Gastrocnemius medialis (tissue), 4 donors: ENCODE measurements around the gene KCNJ10. TPM values are rescaled to one million over a fixed set of nuclear protein-coding genes. Genes with fewer than 3 reads are reported as not detected.

ENCODE experiments used
- ATAC-seq, 2 donors: fragments of 150-250 bp; one replicate each; pipeline ENCODE4 v1.9.1; 2016
- DNase-seq, 2 donors: peaks; one replicate each; pipeline ENCODE4 v3.0.0-alpha.2; 2019
- H3K27ac ChIP-seq, 4 donors: fragments of 200-600 bp; sonication (generic); 1 replicate in 1 of 4; 2 replicates in 3 of 4; pipeline ENCODE4 v1.5.1; 2016 to 2018; ENCODE audit warnings: mild to moderate bottlenecking in 2 of 4, moderate library complexity in 1 of 4
- H3K27me3 ChIP-seq, 3 donors: fragments of 200-600 bp; sonication (generic) in 2 of 3; 1 replicate in 1 of 3; 2 replicates in 2 of 3; pipeline versions ENCODE4 v1.5.1 to v1.6.0; 2016 to 2019; ENCODE audit warnings: mild to moderate bottlenecking in 1 of 3, moderate library complexity in 1 of 3
- H3K36me3 ChIP-seq, 2 donors: fragments of 200-600 bp; sonication (generic) in 1 of 2; one replicate each; pipeline ENCODE4 v1.5.1; 2017 to 2018
- H3K4me1 ChIP-seq, 2 donors: fragments of 200-600 bp; sonication (generic) in 1 of 2; one replicate each; pipeline ENCODE4 v1.5.1; 2016 to 2017; ENCODE audit warnings: mild to moderate bottlenecking in 2 of 2
- H3K4me3 ChIP-seq, 4 donors: fragments of 200-600 bp; sonication (generic) in 3 of 4; 1 replicate in 1 of 4; 2 replicates in 3 of 4; pipeline ENCODE4 v1.5.1; 2016 to 2019; ENCODE audit warnings: mild to moderate bottlenecking in 2 of 4
- H3K9me3 ChIP-seq, 3 donors: fragments of 200-600 bp; sonication (generic) in 2 of 3; 1 replicate in 1 of 3; 2 replicates in 2 of 3; pipeline ENCODE4 v1.5.1; 2016 to 2019
- CTCF ChIP-seq, 5 experiments: fragments of 450-650 bp in 3 of 5; fragments of 200-600 bp in 2 of 5; sonication (generic) in 2 of 5; IDR thresholded peaks in 4 of 5; conservative IDR thresholded peaks in 1 of 5; 1 replicate in 4 of 5; 2 replicates in 1 of 5; pipeline ENCODE4 v1.5.1; 2016 to 2019; ENCODE audit warnings: antibody characterized with exemption in 5 of 5, mild to moderate bottlenecking in 3 of 5, moderate library complexity in 3 of 5
- POLR2A ChIP-seq, 2 donors: fragments of 450-650 bp; IDR thresholded peaks; one replicate each; pipeline ENCODE4 v1.6.1; 2017; ENCODE audit warnings: antibody characterized with exemption in 2 of 2, mild to moderate bottlenecking in 2 of 2, moderate library complexity in 2 of 2
- in situ Hi-C, 4 donors: fragments of 200-750 bp; cut with MboI; loops; one replicate each; pipeline versions ENCODE4 v1.15.0 to v1.8.0; 2017; ENCODE audit warnings: low sequenced_read_pairs in 4 of 4
- intact Hi-C: fragments of 100-400 bp; cut with DNase I; formaldehyde crosslinking; loops from one replicate; pipeline ENCODE4 v1.15.1; 2023; ENCODE audit warnings: low total_unique reads
- total RNA-seq, 4 donors: library from RNA; depleted of rRNA; stranded (reverse); fragments of >200 nt; gene quantifications; one replicate each; pipeline versions ENCODE4 v1.1.0 to v1.2.3, GENCODE V29; 2016

KCNJ10 gene
- total RNA-seq, 4 donors from 2014 or later, result not detected

DNA sequence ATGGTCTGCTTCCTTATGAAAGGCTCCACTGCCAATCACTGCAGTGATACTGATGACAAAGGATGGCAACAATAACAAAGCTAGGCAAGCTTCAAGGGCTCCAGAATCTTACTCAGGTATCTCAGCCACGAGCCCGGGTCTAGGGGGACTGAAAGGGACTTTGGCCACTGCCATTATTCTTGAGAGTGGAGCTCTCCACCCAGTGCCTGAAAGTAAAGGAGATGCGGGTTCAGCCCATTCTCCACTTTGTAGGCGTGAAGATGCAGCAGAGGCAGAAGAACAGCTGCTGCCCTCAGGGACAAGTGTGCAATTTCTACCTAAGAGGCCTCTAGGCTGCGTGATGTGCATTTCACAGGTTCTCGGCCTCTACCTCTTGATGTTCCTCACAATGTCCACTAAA lies 84.5 kb downstream of the KCNJ10 start:
- no peaks in the 10 kb centered on the region for H3K36me3 ChIP-seq
- no peaks in the 10 kb centered on the region for H3K4me1 ChIP-seq
- H3K9me3 ChIP-seq, result no peaks in the 10 kb centered on the region
- DNase-seq, result no peak
- TF ChIP-seq POLR2A (IDR thresholded peaks at IDR 0.05) (no peak), CTCF (IDR thresholded peaks at IDR 0.05 in 4 of 5, conservative IDR thresholded peaks at IDR 0.05 in 1 of 5) (no peak)
- no peak overlapping the region for H3K27ac ChIP-seq
- intact Hi-C loops, result loop anchor here (5.0 kb wide), 1 partner anchor 358 kb away; no protein-coding TSS in a partner anchor
- peaks cover 0 to 13% (median 8%) of the 10 kb centered on the region in 3 donors for H3K27me3 ChIP-seq
- H3K4me3 ChIP-seq, result no peak overlapping the region
- in situ Hi-C loops, result no loop called here
- ATAC-seq, result no peak

DNA sequence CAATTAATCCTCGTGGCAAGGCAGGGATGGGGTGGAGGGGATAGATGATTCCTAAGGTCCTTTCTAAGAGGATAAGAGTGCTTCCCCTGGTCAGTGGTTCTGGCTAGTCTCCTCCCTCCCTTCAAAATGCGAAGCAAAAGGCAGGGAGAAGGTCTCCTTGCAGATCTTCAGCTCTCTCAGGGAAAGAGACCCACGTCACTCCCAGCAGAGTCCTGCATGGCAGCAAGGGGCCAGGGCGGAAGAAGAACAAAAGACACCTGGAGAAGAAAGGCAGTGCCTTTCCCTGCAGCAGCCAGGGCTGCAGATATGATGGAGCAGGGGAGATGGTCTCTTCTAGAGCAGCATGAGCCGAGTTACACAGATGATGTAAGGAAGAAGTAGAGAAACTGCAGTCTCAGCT lies 86.3 kb downstream of the KCNJ10 start:
- no peak for TF ChIP-seq POLR2A (IDR thresholded peaks at IDR 0.05)
- TF ChIP-seq CTCF (IDR thresholded peaks at IDR 0.05 in 4 of 5, conservative IDR thresholded peaks at IDR 0.05 in 1 of 5), result no peak
- peaks cover 0 to 11% (median 8%) of the 10 kb centered on the region in 3 donors for H3K27me3 ChIP-seq
- H3K36me3 ChIP-seq, result no peaks in the 10 kb centered on the region
- H3K4me1 ChIP-seq, result no peaks in the 10 kb centered on the region
- no peaks in the 10 kb centered on the region for H3K9me3 ChIP-seq
- no peak overlapping the region for H3K4me3 ChIP-seq
- intact Hi-C loops, result no loop called here
- no peak for DNase-seq
- no peak overlapping the region for H3K27ac ChIP-seq
- in situ Hi-C loops, result no loop called here
- no peak for ATAC-seq

DNA sequence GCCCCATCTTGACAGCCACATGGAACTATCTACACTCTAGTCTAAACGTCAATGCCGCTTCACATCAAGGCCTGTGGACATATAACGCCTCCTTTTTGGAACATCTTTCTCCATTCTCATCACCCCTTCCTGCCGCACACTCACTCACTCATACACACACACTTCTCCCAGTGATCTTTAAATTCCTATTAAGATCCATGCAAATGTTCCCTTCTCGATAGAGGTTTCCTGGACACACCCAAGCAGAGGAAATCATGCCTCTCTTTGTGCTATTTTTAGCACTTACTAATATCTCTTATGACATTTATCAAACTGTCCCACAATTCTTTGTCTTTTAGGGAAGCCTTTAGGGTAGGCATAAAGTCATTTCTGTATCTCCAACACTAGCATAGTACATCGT lies 87.7 kb downstream of the KCNJ10 start:
- H3K27ac ChIP-seq, result no peak overlapping the region
- ATAC-seq (no peak), DNase-seq (no peak)
- in situ Hi-C loops, result no loop called here
- intact Hi-C loops, result no loop called here
- H3K27me3 ChIP-seq, result peaks cover 0 to 8% (median 7%) of the 10 kb centered on the region in 3 donors
- TF ChIP-seq POLR2A (IDR thresholded peaks at IDR 0.05) (no peak), CTCF (IDR thresholded peaks at IDR 0.05 in 4 of 5, conservative IDR thresholded peaks at IDR 0.05 in 1 of 5) (no peak)
- H3K4me3 ChIP-seq, result no peak overlapping the region
- no peaks in the 10 kb centered on the region for H3K36me3 ChIP-seq
- H3K4me1 ChIP-seq, result no peaks in the 10 kb centered on the region
- no peaks in the 10 kb centered on the region for H3K9me3 ChIP-seq

- intact Hi-C loops, result no loop called here
- Histone ChIP-seq H3K36me3 (no peaks in the 10 kb centered on the region), H3K27ac (no peak overlapping the region), H3K27me3 (peaks cover 0 to 8% (median 1%) of the 10 kb centered on the region in 3 donors), H3K9me3 (no peaks in the 10 kb centered on the region), H3K4me1 (no peaks in the 10 kb centered on the region), H3K4me3 (no peak overlapping the region)
- TF ChIP-seq CTCF (IDR thresholded peaks at IDR 0.05 in 4 of 5, conservative IDR thresholded peaks at IDR 0.05 in 1 of 5), result no peak
- no peak for TF ChIP-seq POLR2A (IDR thresholded peaks at IDR 0.05)
- ATAC-seq (no peak), DNase-seq (no peak)
- in situ Hi-C loops, result no loop called here
Observed at GRCh38 chr1:159981351-159982055, 88.5 kb downstream of the KCNJ10 start.
